Ovary (tissue), 3 donors: ENCODE results near the gene ZMIZ1.

Experiments used
- EP300 ChIP-seq: sonication (generic); formaldehyde crosslinking; IDR thresholded peaks from one replicate; pipeline ENCODE4 v1.6.1; 2017; ENCODE audit warnings: antibody characterized with exemption
- POLR2A ChIP-seq: fragments of 450-650 bp; IDR thresholded peaks from one replicate; pipeline ENCODE4 v1.6.1; 2017; ENCODE audit warnings: antibody characterized with exemption, mild to moderate bottlenecking, moderate library complexity
- TF ChIP-seq, protein P1 (sequence below), 3 donors: fragments of 450-650 bp in 2 of 3; fragments of 200-600 bp in 1 of 3; IDR thresholded peaks; one replicate each; pipeline versions ENCODE4 v1.5.1 to v1.8.0; 2016 to 2022; ENCODE audit warnings: antibody characterized with exemption in 3 of 3, mild to moderate bottlenecking in 1 of 3
- donor health status: DM: no; HTN: no; CAD: no.

DNA sequence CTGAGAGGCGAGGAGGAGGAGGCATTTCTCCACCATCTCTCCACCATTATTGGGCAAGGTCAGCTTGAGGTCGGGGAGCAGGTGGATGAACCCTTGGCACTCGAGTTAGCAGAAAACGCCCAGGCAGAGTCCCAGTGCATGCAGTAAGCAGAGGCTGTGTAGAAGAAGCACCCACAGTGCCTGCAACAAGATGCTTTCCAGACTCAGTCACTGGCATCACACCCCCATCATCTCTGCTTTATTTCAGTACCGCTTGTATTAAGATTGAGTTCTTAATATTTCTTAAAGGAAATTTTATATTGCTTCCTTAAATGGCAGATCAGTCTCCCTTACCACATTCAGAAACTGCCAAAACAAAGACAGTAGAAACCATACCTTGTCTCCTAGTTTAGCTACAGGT is 156.2 kb downstream of the ZMIZ1 start:
- TF ChIP-seq POLR2A (no peak), EP300 (no peak)
- TF ChIP-seq, protein P1, sequence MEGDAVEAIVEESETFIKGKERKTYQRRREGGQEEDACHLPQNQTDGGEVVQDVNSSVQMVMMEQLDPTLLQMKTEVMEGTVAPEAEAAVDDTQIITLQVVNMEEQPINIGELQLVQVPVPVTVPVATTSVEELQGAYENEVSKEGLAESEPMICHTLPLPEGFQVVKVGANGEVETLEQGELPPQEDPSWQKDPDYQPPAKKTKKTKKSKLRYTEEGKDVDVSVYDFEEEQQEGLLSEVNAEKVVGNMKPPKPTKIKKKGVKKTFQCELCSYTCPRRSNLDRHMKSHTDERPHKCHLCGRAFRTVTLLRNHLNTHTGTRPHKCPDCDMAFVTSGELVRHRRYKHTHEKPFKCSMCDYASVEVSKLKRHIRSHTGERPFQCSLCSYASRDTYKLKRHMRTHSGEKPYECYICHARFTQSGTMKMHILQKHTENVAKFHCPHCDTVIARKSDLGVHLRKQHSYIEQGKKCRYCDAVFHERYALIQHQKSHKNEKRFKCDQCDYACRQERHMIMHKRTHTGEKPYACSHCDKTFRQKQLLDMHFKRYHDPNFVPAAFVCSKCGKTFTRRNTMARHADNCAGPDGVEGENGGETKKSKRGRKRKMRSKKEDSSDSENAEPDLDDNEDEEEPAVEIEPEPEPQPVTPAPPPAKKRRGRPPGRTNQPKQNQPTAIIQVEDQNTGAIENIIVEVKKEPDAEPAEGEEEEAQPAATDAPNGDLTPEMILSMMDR (IDR thresholded peaks at IDR 0.05), result no peak
